Measurements from ENCODE around the gene MEGF9.

Gene MEGF9

GRCh38 chr9:120702075-120702474, 12.2 kb downstream of the MEGF9 start:
- DNase-seq (ENCODE audit: low read depth): no peak

- DNase-seq (ENCODE audit: low read depth): no peak
Measured at GRCh38 chr9:120701248-120701647, 13.0 kb downstream of the MEGF9 start.

GRCh38 chr9:120698766-120699165, 15.5 kb downstream of the MEGF9 start:
- no peak for DNase-seq (ENCODE audit: low read depth)

- DNase-seq (ENCODE audit: low read depth): no peak
Measured at GRCh38 chr9:120697448-120697847, 16.8 kb downstream of the MEGF9 start.

- no peak for DNase-seq (ENCODE audit: low read depth)
Measured at GRCh38 chr9:120696551-120697230, 17.6 kb downstream of the MEGF9 start.

GRCh38 chr9:120694559-120694958, 19.7 kb downstream of the MEGF9 start:
- no peak for DNase-seq (ENCODE audit: low read depth)

GRCh38 chr9:120693700-120694008, 20.6 kb downstream of the MEGF9 start:
- DNase-seq (ENCODE audit: low read depth): no peak

- DNase-seq (ENCODE audit: low read depth): no peak
Measured at GRCh38 chr9:120692901-120693699, 21.2 kb downstream of the MEGF9 start.

GRCh38 chr9:120690372-120690771, 23.9 kb downstream of the MEGF9 start:
- no peak for DNase-seq (ENCODE audit: low read depth)

GRCh38 chr9:120689860-120690259, 24.4 kb downstream of the MEGF9 start:
- DNase-seq (ENCODE audit: low read depth): no peak

- DNase-seq (ENCODE audit: low read depth): no peak
Measured at GRCh38 chr9:120688758-120689157, 25.5 kb downstream of the MEGF9 start.

GRCh38 chr9:120683150-120683549, 31.1 kb downstream of the MEGF9 start:
- DNase-seq (ENCODE audit: low read depth): no peak

GRCh38 chr9:120681121-120681520, 33.1 kb downstream of the MEGF9 start:
- DNase-seq (ENCODE audit: low read depth): no peak

- no peak for DNase-seq (ENCODE audit: low read depth)
Measured at GRCh38 chr9:120680579-120680978, 33.7 kb downstream of the MEGF9 start.

GRCh38 chr9:120680161-120680560, 34.1 kb downstream of the MEGF9 start:
- no peak for DNase-seq (ENCODE audit: low read depth)

- no peak for DNase-seq (ENCODE audit: low read depth)
Measured at GRCh38 chr9:120677965-120678364, 36.3 kb downstream of the MEGF9 start.

- DNase-seq (ENCODE audit: low read depth): no peak
Measured at GRCh38 chr9:120676767-120677402, 37.4 kb downstream of the MEGF9 start.

GRCh38 chr9:120668399-120668798, 45.9 kb downstream of the MEGF9 start:
- DNase-seq (ENCODE audit: low read depth): no peak

GRCh38 chr9:120663950-120664349, 50.3 kb downstream of the MEGF9 start:
- no peak for DNase-seq (ENCODE audit: low read depth)

- DNase-seq (ENCODE audit: low read depth): no peak
Measured at GRCh38 chr9:120663380-120663779, 50.9 kb downstream of the MEGF9 start.

- no peak for DNase-seq (ENCODE audit: low read depth)
Measured at GRCh38 chr9:120662513-120662912, 51.8 kb downstream of the MEGF9 start.

- DNase-seq (ENCODE audit: low read depth): no peak
Measured at GRCh38 chr9:120659676-120660075, 54.6 kb downstream of the MEGF9 start.

GRCh38 chr9:120659209-120659608, 55.1 kb downstream of the MEGF9 start:
- no peak for DNase-seq (ENCODE audit: low read depth)

Data from stimulated activated CD8-positive, alpha-beta memory T cell treated with anti-CD3 and anti-CD28 coated beads, Interleukin-12 subunit alpha, Interleukin-12 subunit beta, amount 100 ng/mL, for 1 hour (primary cell).